HG03354 (cell line): Measurements from ENCODE around the gene TRIM58.
A peak's percentile ranks its signal among the peaks of the same experiment; 100 is the strongest.

Experiments used
- ATAC-seq: cut with Tn5 transposase; IDR thresholded peaks from one replicate; pipeline ENCODE4 v1.9.1; 2021; ENCODE audit warnings: mild to moderate bottlenecking; ENCODE audit not compliant: unreplicated experiment, poor library complexity, severe bottlenecking

The TRIM58 gene, protein sequence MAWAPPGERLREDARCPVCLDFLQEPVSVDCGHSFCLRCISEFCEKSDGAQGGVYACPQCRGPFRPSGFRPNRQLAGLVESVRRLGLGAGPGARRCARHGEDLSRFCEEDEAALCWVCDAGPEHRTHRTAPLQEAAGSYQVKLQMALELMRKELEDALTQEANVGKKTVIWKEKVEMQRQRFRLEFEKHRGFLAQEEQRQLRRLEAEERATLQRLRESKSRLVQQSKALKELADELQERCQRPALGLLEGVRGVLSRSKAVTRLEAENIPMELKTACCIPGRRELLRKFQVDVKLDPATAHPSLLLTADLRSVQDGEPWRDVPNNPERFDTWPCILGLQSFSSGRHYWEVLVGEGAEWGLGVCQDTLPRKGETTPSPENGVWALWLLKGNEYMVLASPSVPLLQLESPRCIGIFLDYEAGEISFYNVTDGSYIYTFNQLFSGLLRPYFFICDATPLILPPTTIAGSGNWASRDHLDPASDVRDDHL

DNA sequence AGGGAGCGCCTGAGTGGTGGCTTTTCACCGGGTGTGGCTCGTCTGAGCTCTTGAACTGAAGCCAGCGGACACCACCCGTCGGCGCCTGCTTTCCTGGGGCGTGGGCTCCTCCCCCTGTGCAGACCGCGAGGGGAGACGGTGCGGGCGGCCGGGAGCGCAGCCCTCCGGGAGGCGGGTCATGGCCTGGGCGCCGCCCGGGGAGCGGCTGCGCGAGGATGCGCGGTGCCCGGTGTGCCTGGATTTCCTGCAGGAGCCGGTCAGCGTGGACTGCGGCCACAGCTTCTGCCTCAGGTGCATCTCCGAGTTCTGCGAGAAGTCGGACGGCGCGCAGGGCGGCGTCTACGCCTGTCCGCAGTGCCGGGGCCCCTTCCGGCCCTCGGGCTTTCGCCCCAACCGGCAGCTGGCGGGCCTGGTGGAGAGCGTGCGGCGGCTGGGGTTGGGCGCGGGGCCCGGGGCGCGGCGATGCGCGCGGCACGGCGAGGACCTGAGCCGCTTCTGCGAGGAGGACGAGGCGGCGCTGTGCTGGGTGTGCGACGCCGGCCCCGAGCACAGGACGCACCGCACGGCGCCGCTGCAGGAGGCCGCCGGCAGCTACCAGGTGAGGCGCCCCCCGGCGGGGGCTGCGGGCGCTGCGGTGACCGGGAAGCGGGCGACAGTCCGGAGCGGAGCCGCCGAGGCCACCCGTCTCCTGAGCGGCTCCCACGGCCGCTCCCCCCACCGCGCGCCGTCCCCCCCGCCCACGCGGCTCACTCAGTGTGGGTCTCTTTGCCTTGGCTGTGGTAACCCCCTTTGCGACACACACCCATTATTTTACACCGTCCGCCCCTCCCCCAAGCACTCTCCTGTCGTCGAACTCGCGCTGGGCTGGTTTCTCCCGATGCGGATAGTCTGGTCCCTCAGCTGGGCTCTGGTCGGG, at the start of gene TRIM58:
Gene TRIM58 (plus strand): TSS at position 119 of the 916 bp plus-strand sequence. CDS start 60 bp downstream, at position 179.
- peak; percentile 77 for ATAC-seq

DNA sequence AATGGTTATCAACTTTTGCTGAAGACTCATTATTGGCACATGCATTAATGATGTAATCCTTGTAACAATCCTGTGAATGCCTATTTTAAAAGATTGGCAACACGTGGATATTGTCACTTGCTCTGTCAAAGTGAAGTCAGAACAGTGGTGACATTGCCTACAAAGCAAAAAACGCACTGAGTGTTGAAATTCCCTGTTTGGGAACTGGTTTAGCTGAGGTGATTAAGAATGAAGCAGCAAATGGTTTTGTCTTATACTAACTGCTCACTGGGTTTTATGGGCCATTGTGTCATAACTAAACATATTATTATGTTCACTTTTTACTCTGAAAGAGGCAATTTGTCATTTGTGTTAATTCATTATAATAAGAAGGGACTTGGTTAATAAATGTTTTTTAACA, 44.4 kb upstream of the TRIM58 start:
- no peak for ATAC-seq

DNA sequence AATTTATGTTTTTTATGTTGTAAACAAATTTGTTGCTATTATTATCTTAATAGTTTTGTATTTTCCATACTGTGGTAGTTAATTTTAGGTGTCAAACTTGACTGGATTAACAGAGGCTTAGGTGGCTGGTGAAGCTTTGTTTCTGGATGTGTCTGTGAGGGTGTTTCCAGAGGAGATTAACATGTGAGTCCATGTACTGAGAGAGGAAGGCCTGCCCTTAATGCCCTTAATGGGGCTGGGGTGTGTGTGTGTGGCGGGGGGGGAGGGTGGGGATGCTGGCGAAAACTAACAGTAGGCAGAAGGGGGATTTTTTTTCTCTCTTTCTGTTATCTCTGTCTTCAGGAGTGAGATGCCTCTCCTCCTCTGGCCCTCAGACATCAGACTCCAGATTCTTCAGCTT, 34.9 kb upstream of the TRIM58 start:
- ATAC-seq: no peak

DNA sequence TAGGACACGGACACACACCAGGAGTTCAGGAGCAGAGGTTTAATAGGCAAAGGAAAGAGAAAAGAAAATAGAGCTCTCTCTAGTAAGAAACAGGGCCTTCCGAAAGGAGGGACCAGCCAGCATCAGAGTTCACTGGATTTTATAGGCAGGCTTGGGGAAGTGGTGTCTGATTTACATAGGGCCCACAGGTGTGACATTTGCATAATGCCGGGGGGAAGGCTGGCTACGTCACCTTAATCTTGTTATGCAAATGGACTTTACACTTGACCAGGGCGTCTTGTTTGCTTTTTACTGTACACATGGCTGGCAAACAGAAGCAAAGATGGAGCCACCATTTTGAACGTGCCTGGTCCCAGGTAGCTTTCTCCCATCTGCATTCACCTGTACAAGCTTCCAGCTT, 33.0 kb upstream of the TRIM58 start, which contains the start of gene OR14A16:
Gene OR14A16 (minus strand): TSS at position 97 of the 400 bp plus-strand sequence. CDS start 8,390 bp downstream, outside the sequence.
- peak; percentile 77 for ATAC-seq

DNA sequence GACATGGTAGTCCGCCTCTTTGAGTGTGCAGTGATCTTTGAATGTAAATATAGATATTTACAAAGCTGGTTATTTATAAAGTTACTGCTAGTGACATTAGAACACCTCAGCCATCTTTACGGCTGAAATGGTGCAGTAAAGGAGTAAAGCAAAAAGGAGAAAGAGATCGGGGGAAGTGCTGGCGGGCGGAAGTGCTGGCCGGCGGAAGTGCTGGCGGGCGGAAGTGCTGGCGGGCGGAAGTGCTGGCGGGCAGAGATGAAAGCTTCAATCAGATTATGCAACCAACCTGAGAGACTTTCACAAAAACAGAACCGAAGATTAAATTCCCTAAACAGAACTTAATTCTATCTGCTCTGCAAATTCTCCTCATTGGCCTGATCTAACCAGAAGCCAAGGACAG, 31.6 kb upstream of the TRIM58 start:
- no peak for ATAC-seq

DNA sequence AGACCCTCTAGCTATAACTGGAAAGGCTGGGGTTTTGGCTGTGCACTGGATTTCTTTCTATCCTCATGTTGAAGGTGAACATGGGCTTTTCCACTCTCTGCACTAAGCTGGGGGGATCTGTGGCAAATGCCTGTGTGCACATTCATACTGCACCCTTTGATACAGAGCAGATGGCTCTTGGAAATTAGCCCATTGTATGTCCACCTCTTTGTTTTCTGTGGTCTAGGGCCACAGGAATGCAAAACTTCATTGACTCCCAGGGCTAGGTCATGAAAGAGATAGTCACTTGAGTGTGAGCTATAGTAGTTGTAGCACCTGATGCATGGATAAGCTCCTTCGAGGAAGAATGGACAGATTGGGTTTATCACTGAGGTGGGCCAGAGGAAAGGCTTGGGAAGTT, 27.3 kb upstream of the TRIM58 start:
- no peak for ATAC-seq

DNA sequence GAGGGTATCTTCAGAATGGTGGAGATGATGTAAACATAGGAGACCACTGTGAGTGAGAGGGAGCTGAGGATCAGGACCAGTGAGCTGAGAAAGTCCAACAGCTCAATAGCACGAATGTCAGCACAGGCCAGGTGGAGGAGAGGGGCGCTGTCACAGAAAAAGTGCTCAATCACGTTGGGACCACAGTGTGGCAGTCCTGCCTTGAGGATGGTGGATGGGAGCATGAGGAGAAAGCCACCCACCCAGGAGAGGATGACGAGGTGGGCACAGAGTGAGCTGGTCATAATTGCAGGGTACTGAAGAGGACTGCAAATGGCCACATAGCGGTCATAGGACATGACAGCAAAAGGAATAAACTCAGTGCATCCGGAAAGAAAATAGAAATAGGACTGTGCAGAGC, 23.4 kb upstream of the TRIM58 start:
- no peak for ATAC-seq

DNA sequence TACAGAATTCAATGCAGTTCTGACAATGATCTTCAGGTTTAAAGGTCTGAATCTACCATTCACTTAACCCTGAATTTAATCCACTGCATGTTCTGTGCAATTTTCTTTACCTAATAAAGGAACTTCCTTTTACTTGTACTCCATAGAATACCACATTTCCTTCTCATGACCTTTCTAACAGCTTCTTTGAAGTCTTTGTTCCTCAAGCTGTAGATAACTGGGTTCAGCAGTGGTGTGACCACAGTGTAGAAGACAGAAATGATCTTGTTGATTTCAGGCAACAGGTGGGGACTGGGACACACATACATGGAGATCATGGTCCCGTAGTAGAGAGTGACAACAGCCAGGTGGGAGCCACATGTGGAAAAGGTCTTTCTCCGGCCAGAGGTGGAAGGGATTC, 16.2 kb upstream of the TRIM58 start:
- ATAC-seq: no peak

DNA sequence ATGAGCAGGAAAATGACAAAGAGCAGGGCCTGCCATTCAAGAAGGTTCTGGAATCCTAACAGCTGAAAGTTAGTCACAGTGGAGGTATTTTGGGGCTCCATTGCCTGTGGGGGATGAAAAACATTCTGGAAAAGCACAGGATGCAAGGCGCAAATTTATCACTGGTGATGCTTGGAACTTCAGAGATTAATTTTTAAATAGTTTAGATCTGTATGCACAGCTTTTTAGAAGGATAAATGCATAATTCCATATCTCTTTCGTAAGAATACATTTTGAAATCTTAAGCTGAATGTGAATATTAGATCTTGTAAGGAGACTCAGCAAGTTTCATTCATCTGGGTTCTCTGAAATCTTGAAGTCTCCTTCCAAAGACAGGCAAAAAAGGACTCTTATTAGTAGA, 15.2 kb upstream of the TRIM58 start, which contains the start of gene OR11L1:
Gene OR11L1 (minus strand): TSS at position 101 of the 400 bp plus-strand sequence. CDS start 0 bp downstream, at position 101.
- no peak for ATAC-seq

DNA sequence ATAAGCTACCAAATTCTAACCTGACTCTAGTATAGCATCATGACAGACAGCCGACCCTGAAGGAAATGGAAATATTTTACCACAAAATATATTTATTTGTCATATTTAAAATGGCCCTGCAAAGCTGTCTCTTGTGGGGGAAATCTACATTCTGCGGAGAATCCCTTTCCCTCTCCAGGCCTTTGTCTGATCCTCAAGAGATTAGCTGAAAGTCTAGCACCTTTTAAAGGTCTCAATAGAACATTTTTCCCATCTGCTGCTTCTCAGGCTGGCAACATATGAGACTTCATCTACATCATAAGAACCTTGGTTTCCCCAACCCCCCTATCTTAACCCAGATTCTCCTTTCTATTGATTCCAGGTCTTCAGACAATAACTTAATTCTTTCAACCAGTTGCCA, 13.6 kb upstream of the TRIM58 start:
- no peak for ATAC-seq

DNA sequence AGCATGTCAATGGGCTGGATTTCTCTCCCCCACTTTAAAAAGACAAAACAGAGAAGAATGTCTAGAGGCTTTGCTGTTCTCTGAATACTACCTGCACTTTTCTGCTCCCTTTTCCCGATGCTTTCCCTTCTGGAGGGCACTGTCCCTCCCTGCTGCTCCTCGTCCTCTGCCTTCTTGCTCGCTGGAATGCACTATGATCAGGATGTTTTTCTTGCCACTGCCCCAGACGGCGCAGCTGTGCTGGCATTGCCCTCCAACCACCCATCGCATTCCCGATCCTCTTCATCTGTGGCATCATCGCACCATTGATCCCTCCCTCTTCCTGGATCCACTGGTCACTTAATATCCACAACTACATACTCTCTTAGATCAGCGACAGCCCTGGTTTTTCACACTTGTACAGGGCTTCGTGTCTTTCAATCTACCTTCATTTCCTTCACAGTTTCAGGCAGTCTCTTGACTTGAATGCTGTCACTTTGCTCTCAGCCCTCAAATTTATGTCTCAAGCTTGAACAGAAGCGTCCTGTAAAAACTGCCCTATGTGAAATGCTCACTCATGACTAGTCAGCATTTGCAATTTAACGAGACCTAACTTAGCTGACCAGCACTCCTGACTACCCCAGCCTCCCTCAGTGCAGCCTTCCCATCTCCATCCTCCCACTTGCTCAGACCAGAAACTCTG, 11.8 kb upstream of the TRIM58 start:
- no peak for ATAC-seq

DNA sequence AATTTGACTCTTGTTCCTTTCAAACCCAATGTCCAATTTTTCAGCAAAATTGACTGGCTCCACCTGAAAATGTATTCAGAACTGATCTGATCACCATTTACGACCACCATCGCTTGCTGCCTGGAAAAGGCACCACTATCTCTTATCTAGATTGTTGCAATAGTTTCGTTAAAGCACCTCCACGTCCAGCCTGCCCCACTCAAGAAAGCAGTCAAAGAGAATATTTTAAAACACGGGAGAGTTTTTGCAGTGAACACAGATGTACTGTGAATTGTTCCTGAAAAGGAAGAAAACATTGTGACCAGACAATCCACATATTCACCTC, 11.3 kb upstream of the TRIM58 start:
- no peak for ATAC-seq

DNA sequence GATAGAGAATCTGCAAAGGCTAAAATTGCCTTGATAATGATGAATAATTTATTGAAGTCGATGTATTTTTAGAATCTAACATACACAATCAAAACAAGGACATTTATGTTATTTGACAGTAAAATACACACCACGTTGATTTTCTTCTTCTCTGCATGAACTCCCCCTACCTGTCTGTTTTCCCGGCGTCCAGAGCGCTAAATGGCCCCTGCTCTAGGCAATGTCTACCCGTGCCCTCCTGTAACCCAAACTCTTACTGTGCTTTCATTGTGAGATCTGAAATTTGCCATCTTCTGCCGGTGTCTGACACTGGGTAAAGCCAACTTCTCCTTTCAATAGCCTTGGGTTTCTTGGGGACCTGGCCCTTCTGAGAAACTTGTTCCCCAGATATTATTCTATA, 8.6 kb upstream of the TRIM58 start:
- ATAC-seq: no peak

DNA sequence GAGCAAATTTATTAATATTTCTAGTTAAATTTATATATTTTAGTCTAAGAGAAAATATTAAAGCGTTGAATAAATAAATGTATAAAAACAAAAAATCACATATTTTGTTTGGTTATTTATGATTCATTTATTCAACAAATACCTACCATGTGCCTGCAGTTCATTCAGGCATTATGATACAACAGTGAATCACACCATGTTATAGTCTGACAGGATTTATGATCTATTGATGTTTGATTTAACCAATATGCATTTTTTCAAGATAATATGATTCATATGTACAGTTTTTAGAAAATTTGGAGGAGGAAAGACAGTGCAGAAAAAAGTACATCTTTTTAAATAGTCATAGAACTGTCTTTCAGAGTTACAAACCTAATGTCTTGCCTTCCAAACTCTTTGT, 7.4 kb upstream of the TRIM58 start:
- ATAC-seq: no peak

DNA sequence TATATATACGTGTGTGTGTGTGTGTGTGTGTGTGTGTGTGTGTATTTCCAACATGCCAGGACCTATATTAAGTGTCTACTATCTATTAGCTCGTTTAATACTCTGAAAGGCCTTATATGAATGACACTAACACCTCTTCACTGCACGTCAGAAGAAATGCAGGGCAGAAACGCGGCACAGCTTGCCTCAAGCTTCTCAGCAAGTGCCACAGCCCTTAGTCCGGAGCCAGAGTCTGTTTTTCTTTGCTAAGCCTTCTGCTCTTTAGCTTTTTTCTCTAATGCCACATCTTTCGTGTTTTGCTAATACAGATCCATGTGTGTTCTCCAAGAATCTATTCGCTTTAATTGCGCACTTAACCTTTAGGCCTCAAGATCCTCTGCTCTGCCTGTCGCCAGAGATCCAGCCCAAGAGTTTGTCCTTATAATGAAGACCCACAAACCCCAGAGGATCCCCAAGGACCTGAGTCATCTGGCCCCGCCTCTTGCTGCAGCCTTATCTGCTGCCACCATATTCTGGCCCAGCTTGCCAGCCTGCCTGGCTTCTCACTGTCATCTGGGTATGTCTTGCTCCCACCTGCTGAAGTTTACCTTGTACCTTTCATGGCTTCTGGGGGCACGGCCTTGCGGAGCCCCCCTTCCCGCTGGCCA, 2.0 kb upstream of the TRIM58 start:
- ATAC-seq: no peak

DNA sequence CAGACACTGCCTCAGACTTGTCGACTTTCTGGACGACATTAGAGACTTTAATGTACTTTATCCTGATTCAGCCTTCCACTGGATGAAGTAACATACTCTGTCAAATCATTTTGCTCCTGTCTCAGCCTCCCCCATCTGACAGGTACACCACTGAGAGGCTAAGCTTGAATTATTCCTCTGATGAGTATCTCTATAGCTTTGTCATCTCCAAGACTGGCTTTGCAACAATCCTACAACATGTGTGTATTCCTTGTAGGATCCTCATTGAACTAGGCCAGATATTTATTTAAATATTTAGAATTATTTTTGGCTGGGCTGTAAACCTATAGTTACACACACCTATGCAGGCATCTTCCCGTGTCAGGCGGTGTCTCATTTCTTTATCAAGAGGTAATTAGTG, 1.1 kb upstream of the TRIM58 start:
- ATAC-seq: no peak

DNA sequence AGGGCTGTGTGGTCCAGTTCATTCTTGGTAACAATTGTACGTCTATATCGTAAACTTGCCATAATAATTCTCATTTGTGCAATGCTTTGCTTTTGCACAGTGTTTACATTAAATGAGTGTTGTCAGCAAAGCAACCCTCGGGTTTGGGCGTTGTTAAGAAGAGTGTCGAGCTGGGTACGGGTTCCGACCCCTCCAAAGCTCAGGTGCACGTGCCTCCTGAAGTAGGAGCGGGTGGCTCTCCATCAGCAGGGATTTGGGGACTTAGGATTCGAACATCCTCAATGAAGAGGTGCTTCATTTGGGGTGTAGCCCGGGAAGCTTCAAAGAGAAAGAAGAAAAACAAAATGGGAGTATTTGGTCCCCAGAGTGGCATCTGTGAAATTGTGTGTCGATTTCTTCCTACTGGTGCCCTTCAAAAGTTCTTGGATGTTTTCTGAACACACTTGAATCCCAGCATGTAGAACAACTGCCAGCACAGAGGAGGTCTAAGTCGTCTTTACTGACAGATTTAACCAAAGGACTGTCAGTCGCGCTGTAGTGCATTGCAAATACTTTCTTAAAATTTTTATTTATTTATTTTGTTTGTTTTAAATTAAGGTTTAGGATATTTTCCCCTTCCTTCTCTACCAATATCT, 1.1 kb downstream of the TRIM58 start:
- peak; percentile 9 for ATAC-seq

DNA sequence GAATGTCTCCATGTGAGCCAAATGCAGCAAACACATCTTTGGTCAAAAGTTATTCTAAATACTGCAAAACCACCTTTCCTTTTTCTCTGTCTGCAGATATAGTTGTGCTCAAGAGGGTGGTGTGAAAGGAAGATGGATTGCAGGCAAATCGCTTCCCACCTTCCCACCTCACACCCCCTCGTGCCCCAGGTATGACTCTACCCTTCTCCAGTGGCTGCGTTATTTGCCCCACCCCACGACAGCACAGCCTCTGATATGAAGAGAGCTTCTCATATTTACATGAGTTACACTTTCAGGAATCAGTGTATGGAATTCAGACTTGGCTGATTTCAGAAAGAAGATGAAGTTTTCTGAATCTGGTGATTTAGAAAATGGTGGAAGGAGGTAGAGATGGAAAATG, 5.8 kb downstream of the TRIM58 start:
- ATAC-seq: no peak

DNA sequence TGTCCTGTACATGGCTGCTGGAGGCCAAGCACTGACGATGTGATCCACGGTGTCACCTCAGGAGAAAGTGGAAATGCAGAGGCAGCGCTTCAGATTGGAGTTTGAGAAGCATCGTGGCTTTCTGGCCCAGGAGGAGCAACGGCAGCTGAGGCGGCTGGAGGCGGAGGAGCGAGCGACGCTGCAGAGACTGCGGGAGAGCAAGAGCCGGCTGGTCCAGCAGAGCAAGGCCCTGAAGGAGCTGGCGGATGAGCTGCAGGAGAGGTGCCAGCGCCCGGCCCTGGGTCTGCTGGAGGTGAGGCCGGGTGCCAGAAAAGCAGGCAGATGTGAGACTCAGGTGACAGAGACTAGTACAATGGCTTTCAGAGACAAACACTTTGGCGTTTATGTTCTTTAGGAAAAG, 7.7 kb downstream of the TRIM58 start:
- no peak for ATAC-seq
